H1 (cell line): ENCODE results near the gene MMP8. TPM values are rescaled to one million over a fixed set of nuclear protein-coding genes. Genes with fewer than 3 reads are reported as not detected.

Source experiments
- CTCF ChIA-PET: fragments of 300-600 bp; sonication (Branson Sonifier 250); formaldehyde crosslinking; loops from one replicate; lab custom pipeline; 2021; ENCODE audit not compliant: partially characterized antibody; lab: Charles Lee
- POLR2A ChIA-PET: fragments of 300-600 bp; sonication (Branson Sonifier 250); formaldehyde crosslinking; loops from one replicate; lab custom pipeline; 2021; ENCODE audit warnings: inconsistent platforms; ENCODE audit not compliant: partially characterized antibody; lab: Charles Lee
- DNase-seq, 2 experiments: peaks; one replicate each; pipeline versions ENCODE4 v3.0.0 to v3.0.0-alpha.2; 2010 to 2022; ENCODE audit warnings: low spot score in 2 of 2, low read depth in 1 of 2, mixed read lengths in 1 of 2
- FAIRE-seq: peaks from 2 replicates; lab custom pipeline; 2011; peaks lifted over from hg19 to GRCh38; lab: Jason Lieb, UNC
- H2AFZ ChIP-seq: 2 replicates; pipeline ENCODE4 v1.8.1; 2012; ENCODE audit warnings: low read length, inconsistent platforms
- H2AK5ac ChIP-seq: 2 replicates; pipeline ENCODE4 v1.6.1; 2013; ENCODE audit warnings: low read depth, low read length
- H2BK120ac ChIP-seq: replicated peaks from 2 replicates; pipeline ENCODE3; 2013; ENCODE audit warnings: low read depth, low read length, inconsistent platforms
- H2BK12ac ChIP-seq: 2 replicates; pipeline ENCODE4 v1.6.1; 2013; ENCODE audit warnings: low read depth, low read length
- H2BK15ac ChIP-seq: 2 replicates; pipeline ENCODE4 v1.6.1; 2013; ENCODE audit warnings: low read length
- H2BK20ac ChIP-seq: 2 replicates; pipeline ENCODE4 v1.6.1; 2013; ENCODE audit warnings: low read length
- H2BK5ac ChIP-seq: 2 replicates; pipeline ENCODE4 v1.6.1; 2013; ENCODE audit warnings: low read depth, low read length
- H3K14ac ChIP-seq: 2 replicates; pipeline ENCODE4 v1.6.1; 2013; ENCODE audit warnings: inconsistent platforms; ENCODE audit not compliant: insufficient read length
- H3K18ac ChIP-seq: 2 replicates; pipeline ENCODE4 v1.6.1; 2013; ENCODE audit warnings: low read length; ENCODE audit errors: extremely low read depth
- H3K23ac ChIP-seq: 2 replicates; pipeline ENCODE4 v1.6.1; 2013; ENCODE audit warnings: inconsistent platforms; ENCODE audit not compliant: insufficient read length
- H3K23me2 ChIP-seq: 2 replicates; pipeline ENCODE4 v1.6.1; 2013; ENCODE audit warnings: low read depth, low read length
- H3K27ac ChIP-seq: 2 replicates; pipeline ENCODE4 v1.6.1; 2011; ENCODE audit warnings: low read depth, low read length, inconsistent platforms
- H3K27me3 ChIP-seq, 4 experiments: replicated peaks in 1 of 4; 1 replicate in 1 of 4; 2 replicates in 3 of 4; pipeline versions ENCODE4 v1.6.1 to v1.8.1; 2011 to 2013; ENCODE audit warnings: low read length in 3 of 4, mild to moderate bottlenecking in 3 of 4, inconsistent platforms in 2 of 4, mixed read lengths in 2 of 4, moderate library complexity in 1 of 4; ENCODE audit not compliant: control insufficient read depth in 3 of 4, insufficient read depth in 3 of 4; ENCODE audit errors: extremely low read depth in 1 of 4
- H3K36me3 ChIP-seq, 4 experiments: 2 replicates each; pipeline versions ENCODE4 v1.6.1 to v1.8.1; 2011 to 2013; ENCODE audit warnings: mild to moderate bottlenecking in 4 of 4, low read length in 3 of 4, moderate library complexity in 2 of 4, control low read depth in 1 of 4, inconsistent platforms in 1 of 4; ENCODE audit not compliant: insufficient read depth in 4 of 4, control insufficient read depth in 2 of 4
- H3K4ac ChIP-seq: replicated peaks from 2 replicates; pipeline ENCODE3; 2013; ENCODE audit warnings: low read length, low read depth, mixed read lengths, inconsistent platforms; ENCODE audit not compliant: insufficient read length
- H3K4me1 ChIP-seq, 4 experiments: replicated peaks in 1 of 4; 1 replicate in 1 of 4; 2 replicates in 3 of 4; pipeline versions ENCODE4 v1.6.1 to v1.8.1; 2011 to 2013; ENCODE audit warnings: low read length in 3 of 4, inconsistent platforms in 2 of 4, mixed read lengths in 1 of 4; ENCODE audit not compliant: insufficient read depth in 4 of 4, control insufficient read depth in 3 of 4
- H3K4me2 ChIP-seq, 2 experiments: 2 replicates each; pipeline versions ENCODE4 v1.6.1 to v1.8.1; 2011 to 2013; ENCODE audit warnings: low read depth in 2 of 2, low read length in 2 of 2, control low read depth in 1 of 2, inconsistent platforms in 1 of 2, mild to moderate bottlenecking in 1 of 2; ENCODE audit not compliant: insufficient read depth in 1 of 2
- H3K4me3 ChIP-seq, 4 experiments: fragments of 200-600, 300-600 bp in 1 of 4; sonication (generic), shearing (Covaris generic), sonication (Bioruptor Twin) in 1 of 4; 2 replicates each; pipeline versions ENCODE4 v1.5.1 to v1.8.1; 2011 to 2016; ENCODE audit warnings: low read length in 4 of 4, low read depth in 3 of 4, control low read depth in 2 of 4, inconsistent platforms in 2 of 4, mild to moderate bottlenecking in 2 of 4, mixed read lengths in 1 of 4, moderate library complexity in 1 of 4; ENCODE audit not compliant: insufficient read depth in 2 of 4; ENCODE audit errors: extremely low read depth in 1 of 4
- H3K56ac ChIP-seq: replicated peaks from 2 replicates; pipeline ENCODE3; 2013; ENCODE audit warnings: low read depth, mild to moderate bottlenecking, mixed read lengths, low read length, inconsistent platforms; ENCODE audit not compliant: insufficient read length
- H3K79me1 ChIP-seq: 2 replicates; pipeline ENCODE4 v1.6.1; 2013; ENCODE audit warnings: low read depth, low read length, control low read depth
- H3K79me2 ChIP-seq, 2 experiments: 2 replicates each; pipeline versions ENCODE4 v1.6.1 to v1.8.1; 2012 to 2013; ENCODE audit warnings: low read length in 2 of 2, mild to moderate bottlenecking in 2 of 2, inconsistent platforms in 1 of 2; ENCODE audit not compliant: insufficient read depth in 2 of 2, control insufficient read depth in 1 of 2
- H3K9ac ChIP-seq, 4 experiments: replicated peaks in 1 of 4; 1 replicate in 1 of 4; 2 replicates in 3 of 4; pipeline versions ENCODE4 v1.6.1 to v1.8.1; 2011 to 2013; ENCODE audit warnings: low read depth in 3 of 4, low read length in 3 of 4, control low read depth in 2 of 4, mild to moderate bottlenecking in 2 of 4, moderate library complexity in 2 of 4, inconsistent platforms in 1 of 4; ENCODE audit errors: extremely low read depth in 1 of 4
- H3K9me3 ChIP-seq, 2 experiments: 2 replicates each; pipeline versions ENCODE4 v1.6.1 to v1.8.1; 2012 to 2013; ENCODE audit warnings: mild to moderate bottlenecking in 2 of 2, moderate library complexity in 2 of 2, control low read depth in 1 of 2, inconsistent platforms in 1 of 2, low read depth in 1 of 2, low read length in 1 of 2, mixed read lengths in 1 of 2; ENCODE audit not compliant: insufficient read depth in 2 of 2
- H4K20me1 ChIP-seq, 2 experiments: replicated peaks in 1 of 2; 2 replicates each; pipeline versions ENCODE3 to v1.8.1; 2011 to 2013; ENCODE audit warnings: inconsistent platforms in 2 of 2, low read length in 2 of 2, mild to moderate bottlenecking in 1 of 2; ENCODE audit not compliant: insufficient read depth in 2 of 2, control insufficient read depth in 1 of 2
- H4K5ac ChIP-seq: 2 replicates; pipeline ENCODE4 v1.6.1; 2013; ENCODE audit warnings: low read length, low read depth, mixed read lengths, inconsistent platforms; ENCODE audit not compliant: insufficient read length
- H4K8ac ChIP-seq: 2 replicates; pipeline ENCODE4 v1.8.0; 2013; ENCODE audit warnings: mild to moderate bottlenecking, moderate library complexity, low read length, inconsistent platforms; ENCODE audit not compliant: insufficient read depth; ENCODE audit errors: extremely low read depth
- H4K91ac ChIP-seq: replicated peaks from 2 replicates; pipeline ENCODE3; 2013; ENCODE audit warnings: low read length, mixed read lengths, inconsistent platforms; ENCODE audit not compliant: insufficient read length
- ASH2L ChIP-seq: fragments of 200-600, 300-600 bp; sonication (generic); IDR thresholded peaks from one replicate; pipeline ENCODE4 v1.7.1; 2017; ENCODE audit warnings: low read length
- CREB1 ChIP-seq: IDR thresholded peaks from 2 replicates; pipeline ENCODE4 v1.6.1; 2012; ENCODE audit warnings: inconsistent platforms
- JUN ChIP-seq: IDR thresholded peaks from 2 replicates; pipeline ENCODE4 v1.6.1; 2011; ENCODE audit warnings: low read depth, mild to moderate bottlenecking, improper control_type of control experiment, low read length
- MAFK ChIP-seq: IDR thresholded peaks from 2 replicates; pipeline ENCODE4 v1.6.1; 2012; ENCODE audit warnings: low read depth, mild to moderate bottlenecking, improper control_type of control experiment, low read length
- NRF1 ChIP-seq: IDR thresholded peaks from 2 replicates; pipeline ENCODE4 v1.6.1; 2011; ENCODE audit warnings: mild to moderate bottlenecking, low read depth, low read length, improper control_type of control experiment
- PHF8 ChIP-seq: fragments of 200-600 bp; sonication (generic); conservative IDR thresholded peaks from 2 replicates; pipeline ENCODE4 v1.7.1; 2012; ENCODE audit warnings: low read depth, mild to moderate bottlenecking, inconsistent platforms, low read length, moderate library complexity
- RAD21 ChIP-seq, 2 experiments: IDR thresholded peaks in 1 of 2; conservative IDR thresholded peaks in 1 of 2; 2 replicates each; pipeline ENCODE4 v1.6.1; 2011; ENCODE audit warnings: low read depth in 2 of 2, low read length in 2 of 2, improper control_type of control experiment in 1 of 2, inconsistent platforms in 1 of 2, mild to moderate bottlenecking in 1 of 2, moderate library complexity in 1 of 2
- RBBP5 ChIP-seq: IDR thresholded peaks from 2 replicates; pipeline ENCODE4 v1.7.1; 2012; ENCODE audit warnings: low read depth, mild to moderate bottlenecking, inconsistent platforms, low read length, moderate library complexity, borderline replicate concordance
- TBP ChIP-seq: IDR thresholded peaks from 2 replicates; pipeline ENCODE4 v1.6.1; 2011; ENCODE audit warnings: low read depth, low read length, improper control_type of control experiment
- WGBS, 2 experiments: shearing (Covaris generic) in 1 of 2; methylation state at CpG; one replicate each; pipeline versions ENCODE4 v1.1.6 to v1.1.7; 2013 to 2015; ENCODE audit warnings: low lambda C conversion rate in 2 of 2, mixed read lengths in 2 of 2, inconsistent platforms in 1 of 2, low coverage in 1 of 2, missing lambda C conversion rate in 1 of 2; ENCODE audit not compliant: insufficient replicate concordance in 2 of 2, insufficient coverage in 1 of 2, insufficient read length in 1 of 2; ENCODE audit errors: extremely low coverage in 1 of 2, missing lambda C conversion rate in 1 of 2; 5-methylcytosine and 5-hydroxymethylcytosine counted together
- polyA plus RNA-seq, 7 experiments: library from polyadenylated mRNA; depleted of rRNA in 3 of 7; stranded (reverse) in 5 of 7; unstranded in 2 of 7; fragments of >200 nt in 5 of 7; fragments of 200-250 nt in 2 of 7; gene quantifications; 1 replicate in 5 of 7; 2 replicates in 1 of 7; 4 replicates in 1 of 7; pipeline versions ENCODE4 v1.2.1 to v1.2.3, GENCODE V29; 2011 to 2013; ENCODE audit warnings: missing spikeins in 2 of 7, mixed read lengths in 2 of 7
- total RNA-seq: library from RNA; stranded (reverse); fragmentation: NEBNext Ultra II Directional; extraction: Animal tissue kit (Norgen Biotek cat#: 25700); gene quantifications from 2 replicates; pipeline ENCODE4 v1.2.1, GENCODE V29; 2021
- TF ChIP-seq, protein P1 (sequence below), 3 experiments: IDR thresholded peaks; 1 replicate in 2 of 3; 2 replicates in 1 of 3; pipeline versions ENCODE4 v1.5.1 to v1.6.1; 2011; ENCODE audit warnings: low read length in 3 of 3, mild to moderate bottlenecking in 3 of 3, inconsistent platforms in 2 of 3, low read depth in 1 of 3, moderate library complexity in 1 of 3; ENCODE audit not compliant: insufficient read depth in 1 of 3; ENCODE audit errors: control extremely low read depth in 1 of 3

MMP8 gene
- total and polyA plus RNA-seq, 2 of the 8 experiments (the other 6 are each of a cell fraction or from before 2014, with no cell fraction given), result not detected

GRCh38 chr11:102733232-102733875, 8.6 kb upstream of the MMP8 start:
- Histone ChIP-seq H4K91ac (no peak overlapping the region), H2BK5ac (no peak overlapping the region), H4K20me1 (no peaks in the 10 kb centered on the region), H3K27me3 (no peaks in the 10 kb centered on the region), H2AK5ac (no peak overlapping the region), H4K8ac (no peak overlapping the region), H3K4me3 (no peak overlapping the region), H2BK12ac (no peak overlapping the region), H2BK15ac (no peak overlapping the region), H4K5ac (no peak overlapping the region), H3K56ac (no peak overlapping the region), H3K23ac (no peak overlapping the region), H3K36me3 (no peaks in the 10 kb centered on the region), H3K79me2 (no peaks in the 10 kb centered on the region), H3K79me1 (no peaks in the 10 kb centered on the region), H3K4ac (no peak overlapping the region), H3K23me2 (peaks cover 8% of the 10 kb centered on the region; the same call in 1 of the 2 replicates), H2AFZ (peak overlapping the region; percentile 56; the same call in 1 of the 2 replicates), H3K27ac (no peak overlapping the region), H2BK120ac (no peak overlapping the region), H3K18ac (no peak overlapping the region), H3K9ac (no peak overlapping the region), H3K14ac (no peak overlapping the region), H2BK20ac (no peak overlapping the region), H3K4me1 (no peaks in the 10 kb centered on the region), H3K4me2 (no peak overlapping the region), H3K9me3 (peaks cover 0 to 3% of the 10 kb centered on the region in 2 experiments; a peak in 1 of 4 replicates)
- TF ChIP-seq ASH2L (no peak), MAFK (no peak), TBP (no peak), JUN (no peak), NRF1 (no peak), RAD21 (IDR thresholded peaks at IDR 0.05 in 1 of 2, conservative IDR thresholded peaks at IDR 0.05 in 1 of 2; ENCODE audit: low read depth in 2 of 2, low read length in 2 of 2) (peak; percentile 94 to 95), CREB1 (peak; percentile 57; the same call in 1 of the 2 replicates), RBBP5 (no peak), PHF8 (no peak)
- TF ChIP-seq, protein P1, sequence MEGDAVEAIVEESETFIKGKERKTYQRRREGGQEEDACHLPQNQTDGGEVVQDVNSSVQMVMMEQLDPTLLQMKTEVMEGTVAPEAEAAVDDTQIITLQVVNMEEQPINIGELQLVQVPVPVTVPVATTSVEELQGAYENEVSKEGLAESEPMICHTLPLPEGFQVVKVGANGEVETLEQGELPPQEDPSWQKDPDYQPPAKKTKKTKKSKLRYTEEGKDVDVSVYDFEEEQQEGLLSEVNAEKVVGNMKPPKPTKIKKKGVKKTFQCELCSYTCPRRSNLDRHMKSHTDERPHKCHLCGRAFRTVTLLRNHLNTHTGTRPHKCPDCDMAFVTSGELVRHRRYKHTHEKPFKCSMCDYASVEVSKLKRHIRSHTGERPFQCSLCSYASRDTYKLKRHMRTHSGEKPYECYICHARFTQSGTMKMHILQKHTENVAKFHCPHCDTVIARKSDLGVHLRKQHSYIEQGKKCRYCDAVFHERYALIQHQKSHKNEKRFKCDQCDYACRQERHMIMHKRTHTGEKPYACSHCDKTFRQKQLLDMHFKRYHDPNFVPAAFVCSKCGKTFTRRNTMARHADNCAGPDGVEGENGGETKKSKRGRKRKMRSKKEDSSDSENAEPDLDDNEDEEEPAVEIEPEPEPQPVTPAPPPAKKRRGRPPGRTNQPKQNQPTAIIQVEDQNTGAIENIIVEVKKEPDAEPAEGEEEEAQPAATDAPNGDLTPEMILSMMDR (IDR thresholded peaks at IDR 0.05; ENCODE audit: control extremely low read depth in 1 of 3, insufficient read depth in 1 of 3, low read depth in 1 of 3, low read length in 3 of 3), result peak; percentile 85 to 95 (median 88)
- ChIA-PET POLR2A (interaction anchor here (0.7 kb wide), 1 partner anchor 75 kb away, joined by 3 read pairs; no protein-coding TSS in a partner anchor), CTCF (interaction anchor here (0.6 to 4.9 kb wide), 37 partner anchors 13 to 392 kb away, joined by 3 to 33 read pairs (median 4); partner anchors contain the start of genes MMP10 and MMP27)
- peak; percentile 57 to 88 for DNase-seq
- 49% methylated on average over 8 of the region's 8 CpGs; no CpG with 5 or more reads in 1 of the 2 experiments for WGBS, 2 experiments
- FAIRE-seq, result peak; percentile 78
